Lower leg skin (tissue), 3 donors: ENCODE results near the gene TCHP.
"Not testable (repeated sequence)": the region's sequence is repeated elsewhere in the genome, so short reads cannot be mapped to it uniquely, and the experiment has no call there.

Experiments
- POLR2A ChIP-seq, 2 donors: fragments of 450-650 bp; IDR thresholded peaks; one replicate each; pipeline ENCODE4 v1.6.1; 2016 to 2017; ENCODE audit warnings: antibody characterized with exemption in 2 of 2, mild to moderate bottlenecking in 1 of 2, moderate library complexity in 1 of 2
- TF ChIP-seq, protein P1 (sequence below), 3 donors: fragments of 450-650 bp; IDR thresholded peaks; one replicate each; pipeline ENCODE4 v1.5.1; 2016; ENCODE audit warnings: antibody characterized with exemption in 3 of 3, mild to moderate bottlenecking in 3 of 3, moderate library complexity in 2 of 3

- TF ChIP-seq, protein P1, sequence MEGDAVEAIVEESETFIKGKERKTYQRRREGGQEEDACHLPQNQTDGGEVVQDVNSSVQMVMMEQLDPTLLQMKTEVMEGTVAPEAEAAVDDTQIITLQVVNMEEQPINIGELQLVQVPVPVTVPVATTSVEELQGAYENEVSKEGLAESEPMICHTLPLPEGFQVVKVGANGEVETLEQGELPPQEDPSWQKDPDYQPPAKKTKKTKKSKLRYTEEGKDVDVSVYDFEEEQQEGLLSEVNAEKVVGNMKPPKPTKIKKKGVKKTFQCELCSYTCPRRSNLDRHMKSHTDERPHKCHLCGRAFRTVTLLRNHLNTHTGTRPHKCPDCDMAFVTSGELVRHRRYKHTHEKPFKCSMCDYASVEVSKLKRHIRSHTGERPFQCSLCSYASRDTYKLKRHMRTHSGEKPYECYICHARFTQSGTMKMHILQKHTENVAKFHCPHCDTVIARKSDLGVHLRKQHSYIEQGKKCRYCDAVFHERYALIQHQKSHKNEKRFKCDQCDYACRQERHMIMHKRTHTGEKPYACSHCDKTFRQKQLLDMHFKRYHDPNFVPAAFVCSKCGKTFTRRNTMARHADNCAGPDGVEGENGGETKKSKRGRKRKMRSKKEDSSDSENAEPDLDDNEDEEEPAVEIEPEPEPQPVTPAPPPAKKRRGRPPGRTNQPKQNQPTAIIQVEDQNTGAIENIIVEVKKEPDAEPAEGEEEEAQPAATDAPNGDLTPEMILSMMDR (IDR thresholded peaks at IDR 0.05): not testable (repeated sequence)
- not testable (repeated sequence) for TF ChIP-seq POLR2A (IDR thresholded peaks at IDR 0.05)
Measured at GRCh38 chr12:109929326-109929725, 29.3 kb downstream of the TCHP start.
